ENCODE measurements around the gene FBXW4. TPM values are rescaled to one million over a fixed set of nuclear protein-coding genes. Genes with fewer than 3 reads are reported as not detected.

FBXW4 gene
- total and polyA plus RNA-seq, 2 experiments from 2014 or later = 15.5 to 32.7 TPM

DNA sequence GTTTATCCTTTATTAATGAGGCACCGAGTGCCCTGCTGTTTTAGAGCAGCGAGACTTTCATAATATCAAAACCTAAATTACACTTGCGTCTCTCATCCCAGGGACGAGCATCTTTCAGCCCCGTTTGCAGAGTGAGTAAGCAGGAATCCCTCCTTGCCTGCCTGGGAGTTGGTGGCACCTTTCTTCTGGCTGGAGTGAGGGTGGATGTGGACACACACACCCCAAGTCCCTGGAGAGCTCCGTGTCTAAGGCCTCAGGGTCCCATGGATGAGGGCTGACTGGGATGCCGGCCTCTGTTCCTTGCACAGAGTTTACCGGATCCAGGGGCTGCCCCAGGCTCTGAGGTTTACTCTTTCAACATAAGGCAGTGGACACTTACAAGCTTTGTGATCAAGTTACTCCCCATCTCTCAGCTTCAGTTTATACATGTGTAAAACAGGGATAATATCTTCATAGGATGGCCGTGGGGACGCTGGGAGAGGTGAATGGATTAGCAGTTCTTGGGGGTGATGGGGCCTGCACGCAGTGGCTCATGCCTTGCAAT lies 131.4 kb downstream of the FBXW4 start:
- TF ChIP-seq EZH2phosphoT487 (IDR thresholded peaks at IDR 0.05; ENCODE audit: low read depth, severe bottlenecking, unreplicated experiment) = no peak
- no peak for TF ChIP-seq EZH2 (IDR thresholded peaks at IDR 0.05; ENCODE audit: borderline replicate concordance)
- TF ChIP-seq, protein P1, sequence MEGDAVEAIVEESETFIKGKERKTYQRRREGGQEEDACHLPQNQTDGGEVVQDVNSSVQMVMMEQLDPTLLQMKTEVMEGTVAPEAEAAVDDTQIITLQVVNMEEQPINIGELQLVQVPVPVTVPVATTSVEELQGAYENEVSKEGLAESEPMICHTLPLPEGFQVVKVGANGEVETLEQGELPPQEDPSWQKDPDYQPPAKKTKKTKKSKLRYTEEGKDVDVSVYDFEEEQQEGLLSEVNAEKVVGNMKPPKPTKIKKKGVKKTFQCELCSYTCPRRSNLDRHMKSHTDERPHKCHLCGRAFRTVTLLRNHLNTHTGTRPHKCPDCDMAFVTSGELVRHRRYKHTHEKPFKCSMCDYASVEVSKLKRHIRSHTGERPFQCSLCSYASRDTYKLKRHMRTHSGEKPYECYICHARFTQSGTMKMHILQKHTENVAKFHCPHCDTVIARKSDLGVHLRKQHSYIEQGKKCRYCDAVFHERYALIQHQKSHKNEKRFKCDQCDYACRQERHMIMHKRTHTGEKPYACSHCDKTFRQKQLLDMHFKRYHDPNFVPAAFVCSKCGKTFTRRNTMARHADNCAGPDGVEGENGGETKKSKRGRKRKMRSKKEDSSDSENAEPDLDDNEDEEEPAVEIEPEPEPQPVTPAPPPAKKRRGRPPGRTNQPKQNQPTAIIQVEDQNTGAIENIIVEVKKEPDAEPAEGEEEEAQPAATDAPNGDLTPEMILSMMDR (IDR thresholded peaks at IDR 0.05; ENCODE audit: poor library complexity) = no peak
- WGBS (ENCODE audit: low lambda C conversion rate, missing lambda C conversion rate) = 69% methylated on average over 11 of the region's 11 CpGs
- no peak for DNase-seq (ENCODE audit: low spot score)
- H3K36me3 ChIP-seq (replicated peaks; ENCODE audit: insufficient read depth, low read depth) = no peaks in the 10 kb centered on the region
- no peaks in the 10 kb centered on the region for H3K9me3 ChIP-seq (ENCODE audit: low read depth)
- no peaks in the 10 kb centered on the region for H4K20me1 ChIP-seq (ENCODE audit: insufficient read depth, poor library complexity, severe bottlenecking)
- H3K79me2 ChIP-seq = no peaks in the 10 kb centered on the region
- H3K4me3 ChIP-seq = no peak overlapping the region
- H3K9me2 ChIP-seq (replicated peaks; ENCODE audit: insufficient read depth) = no peaks in the 10 kb centered on the region
- H2AFZ ChIP-seq = no peak overlapping the region
- no peak overlapping the region for H3K27ac ChIP-seq
- H3K27me3 ChIP-seq = peaks cover 37% of the 10 kb centered on the region
- no peak overlapping the region for H3K4me2 ChIP-seq
- H3K4me1 ChIP-seq (ENCODE audit: insufficient read depth) = no peaks in the 10 kb centered on the region

DNA sequence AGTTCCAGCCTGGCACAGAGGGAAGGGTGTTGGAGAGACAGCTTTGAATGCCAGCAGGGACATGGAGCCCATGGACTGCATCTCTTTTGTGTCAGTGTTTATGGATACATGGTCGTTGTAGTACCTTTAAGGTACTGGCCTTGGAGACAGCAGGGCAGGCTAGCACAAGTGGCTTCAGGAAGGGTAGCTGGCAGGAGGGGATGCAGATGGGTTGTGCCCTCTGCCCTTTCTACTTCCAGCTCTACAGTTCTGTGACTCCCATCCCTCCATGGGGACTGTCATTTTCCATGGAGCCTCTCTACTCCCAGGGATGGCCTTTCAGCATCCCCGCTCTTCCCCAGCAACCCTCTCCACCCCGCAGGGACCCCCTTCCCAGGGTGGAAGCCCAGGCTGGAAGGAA lies 132.0 kb downstream of the FBXW4 start:
- Histone ChIP-seq H2AFZ (no peak overlapping the region), H4K20me1 (ENCODE audit: insufficient read depth, poor library complexity, severe bottlenecking) (no peaks in the 10 kb centered on the region), H3K27me3 (peaks cover 31% of the 10 kb centered on the region), H3K9me3 (ENCODE audit: low read depth) (no peaks in the 10 kb centered on the region), H3K79me2 (no peaks in the 10 kb centered on the region), H3K27ac (no peak overlapping the region), H3K4me2 (no peak overlapping the region), H3K4me3 (no peak overlapping the region), H3K36me3 (replicated peaks; ENCODE audit: insufficient read depth, low read depth) (no peaks in the 10 kb centered on the region), H3K4me1 (ENCODE audit: insufficient read depth) (no peaks in the 10 kb centered on the region), H3K9me2 (replicated peaks; ENCODE audit: insufficient read depth) (no peaks in the 10 kb centered on the region)
- no peak for DNase-seq (ENCODE audit: low spot score)
- 79% methylated on average over 3 of the region's 3 CpGs for WGBS (ENCODE audit: low lambda C conversion rate, missing lambda C conversion rate)
- TF ChIP-seq EZH2 (IDR thresholded peaks at IDR 0.05; ENCODE audit: borderline replicate concordance) (no peak), EZH2phosphoT487 (IDR thresholded peaks at IDR 0.05; ENCODE audit: low read depth, severe bottlenecking, unreplicated experiment) (no peak)
- TF ChIP-seq, protein P1 (IDR thresholded peaks at IDR 0.05; ENCODE audit: poor library complexity) = no peak

DNA sequence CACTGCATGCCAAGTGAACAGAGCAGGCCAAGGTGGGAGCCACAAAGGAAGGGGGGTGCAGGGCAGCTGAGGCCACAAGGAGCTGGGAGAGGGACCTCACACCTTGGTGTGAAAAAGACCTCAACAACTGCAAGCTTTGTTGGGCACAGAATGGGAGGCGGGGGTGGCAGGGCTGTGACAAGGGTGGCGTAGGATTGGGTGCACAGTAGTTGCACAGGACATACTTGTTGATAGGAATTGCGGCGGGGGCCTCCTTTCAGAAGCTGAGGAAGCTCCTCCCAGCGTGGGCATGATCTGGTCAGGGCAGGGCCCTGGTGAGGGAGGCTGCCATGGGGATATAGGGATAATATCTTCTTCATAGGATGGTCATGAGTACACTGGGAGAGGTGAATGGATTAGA lies 132.7 kb downstream of the FBXW4 start:
- TF ChIP-seq, protein P1 (IDR thresholded peaks at IDR 0.05; ENCODE audit: poor library complexity) = no peak
- TF ChIP-seq EZH2 (IDR thresholded peaks at IDR 0.05; ENCODE audit: borderline replicate concordance) (no peak), EZH2phosphoT487 (IDR thresholded peaks at IDR 0.05; ENCODE audit: low read depth, severe bottlenecking, unreplicated experiment) (no peak)
- no peaks in the 10 kb centered on the region for H3K9me3 ChIP-seq (ENCODE audit: low read depth)
- no peak for DNase-seq (ENCODE audit: low spot score)
- no peak overlapping the region for H3K27ac ChIP-seq
- WGBS (ENCODE audit: low lambda C conversion rate, missing lambda C conversion rate) = 95% methylated on average over 5 of the region's 5 CpGs
- no peaks in the 10 kb centered on the region for H3K9me2 ChIP-seq (replicated peaks; ENCODE audit: insufficient read depth)
- H3K4me1 ChIP-seq (ENCODE audit: insufficient read depth) = no peaks in the 10 kb centered on the region
- H4K20me1 ChIP-seq (ENCODE audit: insufficient read depth, poor library complexity, severe bottlenecking) = no peaks in the 10 kb centered on the region
- no peak overlapping the region for H3K4me2 ChIP-seq
- no peaks in the 10 kb centered on the region for H3K79me2 ChIP-seq
- H3K27me3 ChIP-seq = peaks cover 23% of the 10 kb centered on the region
- no peak overlapping the region for H3K4me3 ChIP-seq
- no peak overlapping the region for H2AFZ ChIP-seq
- no peaks in the 10 kb centered on the region for H3K36me3 ChIP-seq (replicated peaks; ENCODE audit: insufficient read depth, low read depth)

Data from hepatocyte (in vitro differentiated cells).